GM19099 (cell line): ENCODE data around the gene CLCN1.

Experiments used
- POLR2A ChIP-seq: IDR thresholded peaks from 3 replicates; pipeline ENCODE4 v1.6.1; 2011; ENCODE audit warnings: low read depth; ENCODE audit not compliant: insufficient read length; ENCODE audit errors: extremely low read depth

The CLCN1 gene

DNA sequence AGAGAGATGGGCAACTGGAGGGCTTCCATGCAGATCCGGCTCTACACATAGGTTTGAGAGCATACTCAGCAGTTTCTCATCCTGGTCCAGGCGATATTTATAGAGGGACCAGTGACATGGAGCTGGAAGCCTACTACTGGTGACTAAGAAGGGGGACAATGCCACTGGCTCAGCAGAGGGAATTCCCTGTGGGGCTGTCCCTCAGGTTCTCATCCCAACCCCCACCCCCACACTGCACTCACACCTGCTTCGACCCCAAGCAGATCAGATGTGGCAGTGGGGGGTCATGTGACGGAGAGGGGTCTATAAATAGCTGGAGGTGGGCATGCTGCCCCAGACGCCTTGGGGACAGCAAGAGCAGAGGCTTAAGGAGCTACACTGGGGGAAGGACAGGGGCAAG, at the start of gene CLCN1:
Gene CLCN1 (plus strand): TSS at position 336 of the 400 bp plus-strand sequence. CDS start 102 bp downstream, outside the sequence.
- TF ChIP-seq POLR2A = no peak

DNA sequence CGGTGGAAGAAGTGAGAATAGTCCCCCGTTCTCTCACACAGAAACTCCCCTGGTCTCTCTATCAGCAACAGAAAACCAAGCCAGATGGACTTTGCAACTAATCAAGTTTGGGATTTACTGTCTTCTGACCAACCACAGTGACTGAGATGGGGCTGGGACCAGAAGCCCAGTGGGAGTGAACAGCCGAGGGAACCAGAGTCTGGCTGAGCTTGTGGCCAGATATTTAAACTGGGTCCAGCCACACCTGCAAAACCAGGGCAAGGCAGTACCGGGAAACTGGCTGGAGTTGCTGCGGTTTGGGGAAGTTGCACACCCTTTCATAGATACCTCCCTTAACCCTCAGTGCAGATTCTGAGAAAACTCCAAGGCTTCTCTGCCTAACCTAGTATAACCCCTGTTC, 46.7 kb upstream of the CLCN1 start:
- no peak for TF ChIP-seq POLR2A

DNA sequence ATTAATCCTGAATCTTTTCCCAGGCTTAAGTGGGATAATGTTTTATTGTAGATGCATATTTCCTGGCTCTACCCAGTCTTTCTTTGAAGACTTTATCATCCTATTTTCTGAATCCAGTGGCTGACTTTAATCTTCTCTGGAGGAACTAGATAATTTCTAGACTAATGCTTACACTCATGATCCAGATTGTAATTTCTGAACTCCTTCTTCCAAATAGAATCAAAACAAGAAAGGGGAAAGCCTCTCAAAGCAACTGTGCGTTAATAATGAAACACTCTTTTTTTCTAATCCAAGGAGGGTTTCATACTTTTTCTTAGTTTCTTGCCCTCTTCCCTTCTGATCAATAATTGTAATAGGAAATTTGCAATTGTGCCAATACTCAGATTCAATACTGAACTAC, 44.7 kb upstream of the CLCN1 start:
- no peak for TF ChIP-seq POLR2A

DNA sequence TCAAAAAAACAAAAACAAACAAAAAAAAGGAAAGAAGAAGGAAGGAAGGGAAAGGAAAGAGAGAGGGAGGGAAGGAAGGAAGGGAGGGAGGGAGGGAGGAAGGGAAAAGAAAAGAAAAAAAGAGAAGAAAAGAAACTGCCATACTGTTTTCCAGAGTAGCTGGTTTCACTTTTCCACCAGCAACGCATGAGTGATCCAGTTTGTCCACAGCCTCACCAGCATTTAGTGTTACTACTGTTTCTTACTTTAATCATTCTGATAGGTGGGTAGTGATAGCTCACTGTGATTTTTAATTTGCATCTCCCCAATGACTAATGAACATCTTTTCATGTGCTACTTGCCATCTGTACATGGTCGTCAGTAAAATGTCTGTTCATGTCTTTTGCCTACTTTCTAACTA, 43.0 kb upstream of the CLCN1 start:
- no peak for TF ChIP-seq POLR2A

DNA sequence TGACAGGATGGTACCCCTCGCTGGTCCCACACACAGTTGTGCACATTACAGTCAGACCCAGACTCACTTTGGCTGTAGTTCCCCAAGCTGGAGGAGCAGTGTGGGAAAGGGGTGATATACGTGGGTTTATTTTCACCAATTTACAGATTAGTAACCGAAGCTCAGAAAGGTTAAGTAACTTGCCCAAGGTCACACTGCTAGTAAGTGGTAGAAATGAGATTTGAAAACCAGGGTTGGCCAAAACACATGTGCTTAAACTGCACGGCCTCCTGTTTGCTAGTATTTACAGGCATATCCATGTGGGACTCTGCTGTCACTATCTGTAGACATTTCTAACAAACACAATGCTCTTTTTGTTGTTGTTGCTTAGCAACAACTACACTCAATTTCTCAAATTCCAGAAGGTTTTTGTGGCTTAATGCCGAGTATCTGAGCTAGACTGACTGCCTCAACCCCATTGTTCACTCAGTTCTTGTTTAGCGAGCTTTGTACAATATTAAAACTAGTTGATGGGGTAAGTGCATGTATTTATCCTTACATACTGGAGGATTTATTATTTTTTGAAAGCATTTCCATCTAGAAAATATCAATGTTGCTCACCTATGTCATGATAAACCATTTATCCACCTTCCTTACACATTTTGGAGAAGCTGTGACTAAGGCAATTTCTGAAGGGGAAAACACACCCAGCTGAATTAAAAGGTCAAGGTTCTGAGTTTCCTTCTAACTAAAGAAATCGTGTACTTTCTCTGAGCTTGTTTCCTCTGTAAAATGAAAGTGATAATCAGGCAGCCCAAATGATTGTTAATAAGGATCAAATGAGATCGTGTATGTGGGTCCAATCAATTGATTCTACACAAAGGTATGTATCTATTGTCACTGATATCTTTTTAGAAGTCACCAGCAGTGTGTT, 36.5 kb upstream of the CLCN1 start:
- TF ChIP-seq POLR2A = no peak

DNA sequence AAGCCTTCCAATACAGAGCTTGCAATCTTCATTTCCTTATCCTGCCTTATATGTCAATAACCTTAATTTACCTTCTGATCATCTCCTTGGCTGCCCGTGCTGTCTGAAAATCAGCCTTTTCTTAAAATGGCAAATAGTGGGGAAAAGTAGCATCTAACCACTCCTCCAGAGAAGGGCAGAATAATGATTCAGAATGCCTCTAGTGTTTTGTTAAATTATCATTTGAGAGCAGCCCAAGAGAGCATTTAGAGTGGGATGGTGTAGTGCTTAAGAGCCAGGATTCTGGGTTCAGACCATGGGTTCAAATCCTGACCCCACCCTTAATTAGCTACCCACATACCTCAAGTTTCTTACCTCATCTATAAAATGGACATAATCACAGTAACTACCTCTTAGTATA, 35.8 kb upstream of the CLCN1 start:
- TF ChIP-seq POLR2A = no peak

DNA sequence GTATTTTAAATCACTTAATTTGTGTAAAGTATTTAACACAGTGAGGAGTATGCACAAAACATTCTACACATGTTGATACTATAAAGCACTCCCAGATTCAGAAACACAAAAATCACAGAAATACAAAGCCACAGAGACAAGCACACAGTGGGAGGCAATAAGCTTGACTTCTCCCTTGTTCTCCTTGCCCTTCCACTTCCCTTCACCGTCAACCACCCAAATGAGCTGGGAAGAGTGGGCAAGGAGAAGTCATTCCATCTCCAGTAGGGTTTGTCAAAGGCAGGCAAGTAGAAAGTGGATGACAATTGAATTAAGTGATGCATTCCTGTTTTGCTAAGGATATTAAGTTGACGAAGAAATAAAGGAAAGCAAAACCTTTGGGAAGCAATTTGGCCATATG, 35.3 kb upstream of the CLCN1 start:
- TF ChIP-seq POLR2A = no peak

DNA sequence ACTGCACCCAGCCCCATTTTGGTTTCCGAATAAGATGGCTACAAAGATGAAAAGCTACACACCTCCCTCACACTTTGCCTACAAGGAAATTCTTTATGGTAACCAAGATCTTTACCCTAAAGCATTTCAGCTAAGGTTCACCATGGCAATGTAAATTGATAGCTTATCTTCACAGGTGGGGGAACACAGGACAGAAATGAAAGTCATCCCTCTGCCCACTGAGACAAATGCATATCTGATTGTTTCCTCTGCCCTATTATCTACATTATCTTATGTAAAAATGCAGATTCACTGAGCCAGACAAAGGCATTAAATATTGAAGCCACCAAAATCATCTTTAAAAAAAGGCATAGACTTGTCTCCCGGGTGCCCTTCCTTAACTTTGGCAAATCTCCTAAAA, 34.4 kb upstream of the CLCN1 start:
- no peak for TF ChIP-seq POLR2A

DNA sequence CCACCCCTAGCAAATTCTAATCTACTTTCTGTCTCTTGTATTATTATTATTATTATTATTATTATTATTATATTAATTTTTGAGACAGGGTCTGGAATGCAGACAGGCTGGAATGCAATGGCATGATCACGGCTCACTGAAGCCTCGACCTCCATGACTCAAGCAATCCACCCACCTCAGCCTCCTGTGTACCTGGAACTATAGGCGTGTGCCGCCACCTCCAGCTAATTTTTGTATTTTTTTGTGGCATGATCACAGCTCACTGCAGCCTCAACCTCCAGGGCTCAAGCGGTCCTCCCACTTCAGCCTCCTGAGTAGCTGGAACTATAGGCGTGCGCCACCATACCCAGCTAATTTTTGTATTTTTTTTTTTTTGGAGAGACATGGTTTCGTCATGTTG, 33.8 kb upstream of the CLCN1 start:
- no peak for TF ChIP-seq POLR2A

DNA sequence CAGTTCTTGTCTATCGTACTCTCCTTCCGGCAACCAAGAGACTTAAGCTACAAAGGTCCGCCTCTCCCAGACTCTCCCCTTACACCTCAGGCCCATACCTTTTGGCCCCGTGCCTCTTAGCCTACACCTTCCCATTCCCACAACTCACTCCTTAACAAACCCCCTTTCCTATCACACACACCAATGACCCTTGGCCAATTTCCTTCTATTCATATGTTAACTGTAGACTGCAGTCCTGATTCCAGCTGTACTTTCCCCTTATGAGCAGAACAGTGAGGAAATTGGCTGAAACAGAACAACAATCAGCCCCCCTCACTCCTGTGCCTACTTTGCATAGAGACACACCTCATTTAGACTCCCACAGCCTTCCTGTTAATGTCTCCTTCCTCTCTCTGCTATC, 32.5 kb upstream of the CLCN1 start:
- no peak for TF ChIP-seq POLR2A

DNA sequence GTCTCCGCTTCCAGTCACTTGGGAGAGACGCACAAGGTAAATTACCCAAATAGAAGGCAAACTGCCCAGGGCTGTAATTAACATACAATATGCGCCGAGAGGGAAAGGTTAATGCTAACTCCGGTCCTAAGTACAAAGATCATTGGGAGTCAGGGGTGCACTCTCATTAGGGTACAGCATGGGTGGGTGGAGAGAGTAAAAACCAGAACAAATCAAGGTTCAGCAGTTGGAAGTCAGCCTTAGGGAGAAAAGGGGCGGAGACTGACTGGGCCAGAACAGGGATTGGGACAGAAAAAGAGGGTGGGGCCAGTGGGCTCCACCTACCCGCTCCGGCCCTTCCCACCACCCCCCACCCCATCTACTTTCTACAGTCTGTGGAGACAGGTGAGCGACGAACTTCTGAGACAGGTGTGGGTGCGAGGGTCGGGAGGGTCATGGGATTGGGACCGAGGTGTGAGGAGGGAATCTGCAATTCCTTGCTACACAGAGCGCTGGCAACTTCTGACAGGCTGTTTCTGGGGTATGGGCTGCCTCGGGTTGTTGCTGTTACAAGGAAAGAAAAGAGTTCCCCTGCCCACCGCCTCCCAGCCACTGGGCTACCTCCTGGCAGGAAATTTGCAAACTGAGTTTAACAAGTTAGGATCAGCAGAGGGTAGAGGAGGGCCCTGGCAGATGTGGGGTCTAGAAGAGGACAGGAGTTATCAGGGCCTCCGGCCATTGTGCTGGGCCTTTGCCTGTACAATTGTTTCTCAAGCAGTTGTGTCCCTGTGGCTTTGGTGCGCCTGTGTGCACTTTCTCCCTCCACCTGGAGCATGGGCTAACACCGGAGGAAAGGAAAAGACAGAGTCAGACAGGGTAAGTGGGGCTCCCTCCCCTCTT, 31.1 kb upstream of the CLCN1 start, which contains the start of gene TMEM139:
Gene TMEM139 (plus strand): TSS at position 368 of the 879 bp plus-strand sequence. CDS start 1,000 bp downstream, outside the sequence.
- TF ChIP-seq POLR2A = no peak

DNA sequence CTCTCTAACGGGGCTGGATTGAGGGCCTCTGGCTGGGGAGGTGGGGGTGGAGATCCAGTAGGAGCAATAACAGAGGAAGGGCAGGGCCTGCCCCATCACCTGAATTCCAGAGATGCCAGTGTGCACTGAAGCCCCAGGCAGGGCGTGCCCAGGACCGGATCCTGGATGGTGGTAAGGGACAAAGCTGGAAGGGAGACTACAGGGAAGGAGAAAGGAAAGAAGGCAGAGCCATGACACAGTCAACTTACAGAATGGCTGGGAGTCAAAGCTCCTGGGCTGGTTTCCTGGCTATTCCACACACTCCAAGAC, 30.5 kb upstream of the CLCN1 start:
- no peak for TF ChIP-seq POLR2A

DNA sequence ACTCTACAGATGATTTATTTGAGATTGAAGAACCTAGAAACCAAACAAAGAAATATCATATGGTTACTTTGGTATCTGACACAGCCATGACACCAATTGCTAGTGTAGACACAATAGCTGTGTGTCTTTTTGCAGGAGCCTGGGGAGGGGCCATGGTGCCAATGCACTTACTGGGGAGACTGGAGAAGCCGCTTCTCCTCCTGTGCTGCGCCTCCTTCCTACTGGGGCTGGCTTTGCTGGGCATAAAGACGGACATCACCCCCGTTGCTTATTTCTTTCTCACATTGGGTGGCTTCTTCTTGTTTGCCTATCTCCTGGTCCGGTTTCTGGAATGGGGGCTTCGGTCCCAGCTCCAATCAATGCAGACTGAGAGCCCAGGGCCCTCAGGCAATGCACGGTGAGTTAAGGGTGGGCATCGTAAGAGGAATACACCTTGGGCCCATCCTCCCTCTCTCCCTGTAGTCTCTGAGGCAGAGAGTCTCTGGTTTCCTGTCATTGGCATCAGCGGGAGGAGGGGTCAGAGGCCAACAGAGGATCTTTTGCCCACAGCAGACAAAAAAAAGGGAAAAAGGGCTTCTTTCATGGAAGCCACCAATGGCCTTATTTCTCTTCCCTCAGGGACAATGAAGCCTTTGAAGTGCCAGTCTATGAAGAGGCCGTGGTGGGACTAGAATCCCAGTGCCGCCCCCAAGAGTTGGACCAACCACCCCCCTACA, 29.9 kb upstream of the CLCN1 start:
- TF ChIP-seq POLR2A = no peak

DNA sequence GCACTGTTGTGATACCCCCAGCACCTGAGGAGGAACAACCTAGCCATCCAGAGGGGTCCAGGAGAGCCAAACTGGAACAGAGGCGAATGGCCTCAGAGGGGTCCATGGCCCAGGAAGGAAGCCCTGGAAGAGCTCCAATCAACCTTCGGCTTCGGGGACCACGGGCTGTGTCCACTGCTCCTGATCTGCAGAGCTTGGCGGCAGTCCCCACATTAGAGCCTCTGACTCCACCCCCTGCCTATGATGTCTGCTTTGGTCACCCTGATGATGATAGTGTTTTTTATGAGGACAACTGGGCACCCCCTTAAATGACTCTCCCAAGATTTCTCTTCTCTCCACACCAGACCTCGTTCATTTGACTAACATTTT, 29.4 kb upstream of the CLCN1 start:
- no peak for TF ChIP-seq POLR2A

DNA sequence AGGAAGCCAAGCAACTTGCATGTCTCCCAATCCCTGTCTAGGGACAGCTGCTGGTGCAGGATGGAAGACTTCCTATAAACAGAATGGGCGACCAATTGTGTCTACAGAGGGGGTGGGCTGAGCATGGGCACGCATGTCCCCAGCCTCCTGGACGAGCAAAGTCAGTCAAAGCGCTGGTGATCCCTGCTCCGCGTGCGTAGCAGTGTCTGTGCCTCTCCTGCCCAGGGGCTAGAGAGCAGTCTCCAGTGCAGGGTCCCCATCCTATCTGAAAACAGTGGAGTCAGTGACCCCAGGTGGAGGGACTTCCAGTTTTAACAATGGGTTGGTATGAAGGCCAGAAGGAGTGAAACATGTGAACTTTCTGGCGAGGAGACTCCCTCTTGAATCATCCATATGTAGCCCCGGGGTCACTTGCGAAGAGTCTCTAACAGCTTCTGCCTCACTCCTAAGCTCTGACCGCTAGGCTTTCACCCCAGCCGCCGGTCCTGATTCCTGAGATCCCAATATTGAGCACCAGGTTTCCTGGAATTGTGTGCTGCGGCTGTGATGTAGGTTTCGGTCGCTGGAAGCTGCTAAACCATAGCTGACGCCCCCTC, 28.5 kb upstream of the CLCN1 start:
- TF ChIP-seq POLR2A = no peak
